Measurements from ENCODE around the gene WDR43. TPM values are rescaled to one million over a fixed set of nuclear protein-coding genes. Genes with fewer than 3 reads are reported as not detected.

WDR43 gene
- total and polyA plus RNA-seq, 9 of the 15 experiments (the other 6 are each of a cell fraction or from before 2014, with no cell fraction given) = 34.6 to 197 (median 105) TPM

DNA sequence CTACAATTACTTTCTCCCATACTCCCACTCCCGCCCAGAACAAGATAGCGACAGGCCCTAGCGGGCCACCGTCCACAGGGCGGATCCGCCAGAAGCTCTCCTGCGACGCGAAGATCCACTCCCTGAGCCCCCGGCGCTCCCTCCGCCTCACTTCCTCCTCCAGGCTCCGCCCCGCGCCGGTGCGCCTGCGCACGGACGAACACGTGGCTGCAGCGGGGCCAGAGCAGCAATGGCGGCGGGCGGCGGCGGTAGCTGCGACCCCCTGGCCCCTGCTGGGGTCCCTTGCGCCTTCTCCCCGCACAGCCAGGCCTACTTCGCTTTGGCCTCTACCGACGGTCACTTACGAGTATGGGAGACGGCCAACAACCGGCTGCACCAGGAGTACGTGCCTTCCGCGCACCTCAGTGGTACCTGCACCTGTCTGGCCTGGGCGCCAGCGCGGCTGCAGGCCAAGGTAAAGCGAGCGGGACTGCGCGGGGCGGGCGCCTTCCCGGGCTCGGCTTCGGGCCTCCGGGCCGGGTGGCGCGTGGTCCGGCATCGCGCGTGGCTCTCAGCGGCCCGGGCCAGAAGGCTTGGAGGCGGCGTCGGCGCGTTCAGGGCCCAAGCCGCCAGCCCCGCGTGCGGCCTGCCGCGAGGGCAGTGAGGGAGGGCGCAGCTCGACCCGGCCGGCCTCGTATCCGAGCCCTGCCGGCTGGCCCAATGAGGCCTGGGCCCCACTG is at the start of gene WDR43 (continued):
- TF ChIP-seq, protein P1, sequence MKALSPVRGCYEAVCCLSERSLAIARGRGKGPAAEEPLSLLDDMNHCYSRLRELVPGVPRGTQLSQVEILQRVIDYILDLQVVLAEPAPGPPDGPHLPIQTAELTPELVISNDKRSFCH (CRISPR knock-in tag; IDR thresholded peaks at IDR 0.05) = no peak
- TF ChIP-seq, protein P1 (tag; IDR thresholded peaks at IDR 0.05) = 0 out of 2 replicates have a peak, but pooled peaks have one; percentile 62
- TF ChIP-seq RFX1 (IDR thresholded peaks at IDR 0.05) = no peak
- TF ChIP-seq RCOR1 (IDR thresholded peaks at IDR 0.05; ENCODE audit: borderline replicate concordance in 1 of 2, low read depth in 2 of 2, low read length in 2 of 2) = peak in 1 of 2 experiments; percentile 78; a peak in 2 of 4 replicates
- peak; percentile 83 for TF ChIP-seq PCBP1 (IDR thresholded peaks at IDR 0.05; ENCODE audit: low read depth, low read length, poor library complexity, severe bottlenecking)
- no peak for TF ChIP-seq PCBP2 (IDR thresholded peaks at IDR 0.05; ENCODE audit: low read depth, low read length, poor library complexity, severe bottlenecking)
- no peak for TF ChIP-seq HNRNPUL1 (IDR thresholded peaks at IDR 0.05; ENCODE audit: low read length)
- TF ChIP-seq CTBP1 (IDR thresholded peaks at IDR 0.05; ENCODE audit: borderline replicate concordance) = no peak; the same call in 1 of the 2 replicates
- no peak for TF ChIP-seq ARID2 (IDR thresholded peaks at IDR 0.05)
- no peak for TF ChIP-seq MCM7 (IDR thresholded peaks at IDR 0.05)
- TF ChIP-seq EGR1 (conservative IDR thresholded peaks at IDR 0.05) = no peak
- 0 out of 2 replicates have a peak, but pooled peaks have one; percentile 8 for TF ChIP-seq OTX1 (CRISPR knock-in tag; IDR thresholded peaks at IDR 0.05)
- TF ChIP-seq DIDO1 (tag; IDR thresholded peaks at IDR 0.05; ENCODE audit: low read depth) = no peak
- no peak for TF ChIP-seq NBN (IDR thresholded peaks at IDR 0.05; ENCODE audit: low read depth)
- no peak for TF ChIP-seq FOXA1 (IDR thresholded peaks at IDR 0.05; ENCODE audit: borderline replicate concordance)
- no peak for TF ChIP-seq CBX5 (IDR thresholded peaks at IDR 0.05; ENCODE audit: borderline replicate concordance, low read depth)
- TF ChIP-seq, protein P2, sequence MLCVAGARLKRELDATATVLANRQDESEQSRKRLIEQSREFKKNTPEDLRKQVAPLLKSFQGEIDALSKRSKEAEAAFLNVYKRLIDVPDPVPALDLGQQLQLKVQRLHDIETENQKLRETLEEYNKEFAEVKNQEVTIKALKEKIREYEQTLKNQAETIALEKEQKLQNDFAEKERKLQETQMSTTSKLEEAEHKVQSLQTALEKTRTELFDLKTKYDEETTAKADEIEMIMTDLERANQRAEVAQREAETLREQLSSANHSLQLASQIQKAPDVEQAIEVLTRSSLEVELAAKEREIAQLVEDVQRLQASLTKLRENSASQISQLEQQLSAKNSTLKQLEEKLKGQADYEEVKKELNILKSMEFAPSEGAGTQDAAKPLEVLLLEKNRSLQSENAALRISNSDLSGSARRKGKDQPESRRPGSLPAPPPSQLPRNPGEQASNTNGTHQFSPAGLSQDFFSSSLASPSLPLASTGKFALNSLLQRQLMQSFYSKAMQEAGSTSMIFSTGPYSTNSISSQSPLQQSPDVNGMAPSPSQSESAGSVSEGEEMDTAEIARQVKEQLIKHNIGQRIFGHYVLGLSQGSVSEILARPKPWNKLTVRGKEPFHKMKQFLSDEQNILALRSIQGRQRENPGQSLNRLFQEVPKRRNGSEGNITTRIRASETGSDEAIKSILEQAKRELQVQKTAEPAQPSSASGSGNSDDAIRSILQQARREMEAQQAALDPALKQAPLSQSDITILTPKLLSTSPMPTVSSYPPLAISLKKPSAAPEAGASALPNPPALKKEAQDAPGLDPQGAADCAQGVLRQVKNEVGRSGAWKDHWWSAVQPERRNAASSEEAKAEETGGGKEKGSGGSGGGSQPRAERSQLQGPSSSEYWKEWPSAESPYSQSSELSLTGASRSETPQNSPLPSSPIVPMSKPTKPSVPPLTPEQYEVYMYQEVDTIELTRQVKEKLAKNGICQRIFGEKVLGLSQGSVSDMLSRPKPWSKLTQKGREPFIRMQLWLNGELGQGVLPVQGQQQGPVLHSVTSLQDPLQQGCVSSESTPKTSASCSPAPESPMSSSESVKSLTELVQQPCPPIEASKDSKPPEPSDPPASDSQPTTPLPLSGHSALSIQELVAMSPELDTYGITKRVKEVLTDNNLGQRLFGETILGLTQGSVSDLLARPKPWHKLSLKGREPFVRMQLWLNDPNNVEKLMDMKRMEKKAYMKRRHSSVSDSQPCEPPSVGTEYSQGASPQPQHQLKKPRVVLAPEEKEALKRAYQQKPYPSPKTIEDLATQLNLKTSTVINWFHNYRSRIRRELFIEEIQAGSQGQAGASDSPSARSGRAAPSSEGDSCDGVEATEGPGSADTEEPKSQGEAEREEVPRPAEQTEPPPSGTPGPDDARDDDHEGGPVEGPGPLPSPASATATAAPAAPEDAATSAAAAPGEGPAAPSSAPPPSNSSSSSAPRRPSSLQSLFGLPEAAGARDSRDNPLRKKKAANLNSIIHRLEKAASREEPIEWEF (CRISPR knock-in tag; IDR thresholded peaks at IDR 0.05) = no peak
- TF ChIP-seq KLF1 (tag; IDR thresholded peaks at IDR 0.05) = peak; percentile 91
- no peak for TF ChIP-seq CHD2 (IDR thresholded peaks at IDR 0.05; ENCODE audit: low read depth, low read length)
- TF ChIP-seq SIX5 (IDR thresholded peaks at IDR 0.05; ENCODE audit: borderline replicate concordance in 1 of 2, insufficient read depth in 1 of 2, low read depth in 1 of 2, low read length in 2 of 2) = peak; percentile 6 to 28; a peak in 1 of 4 replicates
- no peak; the same call in 1 of the 2 replicates for TF ChIP-seq ZNF12 (CRISPR knock-in tag; IDR thresholded peaks at IDR 0.05)
- peak; percentile 52 for TF ChIP-seq HNRNPLL (IDR thresholded peaks at IDR 0.05; ENCODE audit: low read depth, low read length, poor library complexity, severe bottlenecking)
- TF ChIP-seq GABPB1 (CRISPR knock-in tag; IDR thresholded peaks at IDR 0.05) = peak; percentile 90
